HepG2 (cell line): Measurements from ENCODE around the gene BHLHE23. TPM values are rescaled to one million over a fixed set of nuclear protein-coding genes. Genes with fewer than 3 reads are reported as not detected.

Experiments used
- ARNT2 ChIP-seq: sonication (generic); formaldehyde crosslinking; IDR thresholded peaks from 2 replicates; pipeline ENCODE4 v1.8.0; 2022; ENCODE audit warnings: mild to moderate bottlenecking, low read depth, missing genetic modification reagents, moderate library complexity
- EED ChIP-seq: sonication (generic); formaldehyde crosslinking; IDR thresholded peaks from 2 replicates; pipeline ENCODE4 v1.5.0; 2020; ENCODE audit warnings: mild to moderate bottlenecking, missing genetic modification reagents
- GATAD1 ChIP-seq: IDR thresholded peaks from 2 replicates; pipeline ENCODE4 v1.6.1; 2016; ENCODE audit warnings: missing genetic modification reagents, missing compliant biosample characterization
- GATAD2A ChIP-seq: IDR thresholded peaks from 2 replicates; pipeline ENCODE4 v1.6.1; 2016
- HOXA9 ChIP-seq: sonication (generic); formaldehyde crosslinking; IDR thresholded peaks from 2 replicates; pipeline ENCODE4 v1.8.1; 2022; ENCODE audit warnings: missing genetic modification reagents, mild to moderate bottlenecking, moderate library complexity, borderline replicate concordance
- ISL2 ChIP-seq: sonication (generic); formaldehyde crosslinking; IDR thresholded peaks from 2 replicates; pipeline ENCODE4 v1.5.0; 2020; ENCODE audit warnings: missing genetic modification reagents
- KMT2B ChIP-seq: IDR thresholded peaks from 2 replicates; pipeline ENCODE4 v1.6.1; 2016; ENCODE audit warnings: missing genetic modification reagents, missing compliant biosample characterization
- MXI1 ChIP-seq: IDR thresholded peaks from 3 replicates; pipeline ENCODE4 v1.6.1; 2012; ENCODE audit warnings: low read depth, low read length, inconsistent platforms, borderline replicate concordance
- PHF5A ChIP-seq: IDR thresholded peaks from one replicate; pipeline ENCODE4 v1.6.1; 2018; ENCODE audit warnings: low read depth, missing genetic modification reagents; ENCODE audit not compliant: unreplicated experiment
- TCF7L2 ChIP-seq: IDR thresholded peaks from 2 replicates; pipeline ENCODE4 v1.6.1; 2011; ENCODE audit warnings: mild to moderate bottlenecking, low read depth, low read length, moderate library complexity
- TOE1 ChIP-seq: sonication (generic); formaldehyde crosslinking; IDR thresholded peaks from 2 replicates; pipeline ENCODE4 v1.4.0; 2020; ENCODE audit warnings: mild to moderate bottlenecking, missing genetic modification reagents
- ZNF441 ChIP-seq: sonication (generic); formaldehyde crosslinking; IDR thresholded peaks from 2 replicates; pipeline ENCODE4 v1.7.0; 2021; ENCODE audit warnings: missing genetic modification reagents, borderline replicate concordance
- ZNF496 ChIP-seq: sonication (generic); formaldehyde crosslinking; IDR thresholded peaks from 2 replicates; pipeline ENCODE4 v1.8.1; 2023; ENCODE audit warnings: mild to moderate bottlenecking, moderate library complexity, missing genetic modification reagents; ENCODE audit not compliant: insufficient replicate concordance
- ZSCAN29 ChIP-seq: sonication (generic); formaldehyde crosslinking; conservative IDR thresholded peaks from 2 replicates; pipeline ENCODE4 v1.4.0; 2020; ENCODE audit warnings: mild to moderate bottlenecking, missing genetic modification reagents
- polyA plus RNA-seq, 8 experiments: library from polyadenylated mRNA; depleted of rRNA in 3 of 8; stranded (reverse) in 7 of 8; unstranded in 1 of 8; fragments of >200 nt; fragmentation: Illumina TruSeq in 4 of 8; extraction: Trizol in 4 of 8; gene quantifications; 2 replicates each; pipeline versions ENCODE4 v1.2.1 to v1.2.3, GENCODE V29; 2011 to 2016; ENCODE audit warnings: low read depth in 4 of 8, missing spikeins in 1 of 8, mixed read lengths in 1 of 8; ENCODE audit not compliant: insufficient read depth in 1 of 8
- total RNA-seq, 5 experiments: library from RNA; depleted of rRNA; stranded (reverse); fragments of >200 nt; fragmentation: Illumina TruSeq; extraction: Trizol; gene quantifications; 2 replicates each; pipeline ENCODE4 v1.2.3, GENCODE V29; 2016; ENCODE audit warnings: low read depth in 1 of 5
- TF ChIP-seq, protein P1 (sequence below): sonication (generic); formaldehyde crosslinking; IDR thresholded peaks from 2 replicates; pipeline ENCODE4 v1.9.0; 2021; ENCODE audit warnings: missing genetic modification reagents, mild to moderate bottlenecking, borderline replicate concordance
- TF ChIP-seq, protein P2 (sequence below): sonication (generic); formaldehyde crosslinking; IDR thresholded peaks from 2 replicates; pipeline ENCODE4 v1.4.0; 2020; ENCODE audit warnings: low read depth, mild to moderate bottlenecking, missing genetic modification reagents
- TF ChIP-seq, protein P3 (sequence below): sonication (generic); formaldehyde crosslinking; IDR thresholded peaks from 2 replicates; pipeline ENCODE4 v1.9.0; 2021; ENCODE audit warnings: mild to moderate bottlenecking, missing genetic modification reagents
- TF ChIP-seq, protein P4 (sequence below): sonication (generic); formaldehyde crosslinking; IDR thresholded peaks from 2 replicates; pipeline ENCODE4 v1.5.0; 2020; ENCODE audit warnings: missing genetic modification reagents

The BHLHE23 gene
- total and polyA plus RNA-seq, 2 of the 13 experiments (the other 11 are each of a cell fraction or from before 2014, with no cell fraction given), result not detected

DNA sequence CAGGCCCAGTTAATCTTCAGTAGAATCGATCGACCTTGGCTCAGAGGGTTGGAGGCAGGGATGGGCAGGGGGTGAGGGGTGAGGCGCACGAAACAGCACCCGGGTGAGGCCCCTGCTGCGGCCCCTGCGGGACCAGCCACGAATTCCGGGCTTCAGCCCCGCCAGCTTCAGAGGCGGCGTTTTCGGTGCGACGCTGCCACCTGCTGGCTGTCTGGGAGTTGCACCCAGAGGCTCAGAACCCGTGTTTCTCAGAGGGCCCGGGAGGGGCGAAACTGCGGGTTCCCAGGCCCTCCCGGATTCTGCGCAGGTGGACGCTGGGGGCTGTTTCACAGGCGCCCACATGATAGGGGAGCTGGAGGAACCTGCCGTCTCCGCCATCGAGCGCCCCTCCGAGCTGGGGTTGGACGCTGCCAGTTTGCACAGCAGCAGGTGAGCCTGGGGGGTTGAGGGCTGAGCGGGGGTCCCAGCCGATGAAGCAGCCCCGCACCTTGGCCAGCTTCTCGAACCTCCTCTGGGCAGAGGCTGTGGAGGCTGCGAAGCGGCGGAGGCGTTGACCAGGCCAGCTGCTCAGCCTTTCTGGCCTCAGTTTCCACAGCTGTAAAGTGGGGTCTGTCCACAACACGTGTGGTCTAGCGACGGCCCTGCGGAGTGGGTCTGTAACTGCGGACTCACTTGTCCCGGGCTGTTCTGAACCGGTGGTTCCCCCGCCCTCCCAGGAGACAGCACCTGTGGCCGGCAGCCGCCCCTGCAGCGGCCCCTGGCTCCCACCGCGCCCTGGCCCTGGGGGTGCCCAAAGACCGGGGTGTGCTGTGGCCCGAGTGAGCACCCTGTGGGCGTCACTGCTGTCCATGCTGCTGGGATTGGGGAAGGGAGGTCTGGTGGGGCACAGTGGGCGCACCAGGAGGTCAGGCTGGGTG is 2.5 kb upstream of the BHLHE23 start (continued):
- TF ChIP-seq, protein P1, sequence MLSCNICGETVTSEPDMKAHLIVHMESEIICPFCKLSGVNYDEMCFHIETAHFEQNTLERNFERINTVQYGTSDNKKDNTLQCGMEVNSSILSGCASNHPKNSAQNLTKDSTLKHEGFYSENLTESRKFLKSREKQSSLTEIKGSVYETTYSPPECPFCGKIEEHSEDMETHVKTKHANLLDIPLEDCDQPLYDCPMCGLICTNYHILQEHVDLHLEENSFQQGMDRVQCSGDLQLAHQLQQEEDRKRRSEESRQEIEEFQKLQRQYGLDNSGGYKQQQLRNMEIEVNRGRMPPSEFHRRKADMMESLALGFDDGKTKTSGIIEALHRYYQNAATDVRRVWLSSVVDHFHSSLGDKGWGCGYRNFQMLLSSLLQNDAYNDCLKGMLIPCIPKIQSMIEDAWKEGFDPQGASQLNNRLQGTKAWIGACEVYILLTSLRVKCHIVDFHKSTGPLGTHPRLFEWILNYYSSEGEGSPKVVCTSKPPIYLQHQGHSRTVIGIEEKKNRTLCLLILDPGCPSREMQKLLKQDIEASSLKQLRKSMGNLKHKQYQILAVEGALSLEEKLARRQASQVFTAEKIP (CRISPR knock-in tag), result no peak
- TF ChIP-seq KMT2B (CRISPR knock-in tag) (no peak), PHF5A (CRISPR knock-in tag) (no peak), ARNT2 (CRISPR knock-in tag) (no peak), ISL2 (CRISPR knock-in tag) (peak; percentile 56; the same call in 1 of the 2 replicates), ZNF496 (CRISPR knock-in tag) (no peak), TCF7L2 (no peak), GATAD1 (CRISPR knock-in tag) (0 out of 2 replicates have a peak, but pooled peaks have one; percentile 59), ZNF441 (CRISPR knock-in tag) (peak; percentile 99), HOXA9 (CRISPR knock-in tag) (no peak), GATAD2A (CRISPR knock-in tag) (peak; percentile 41; the same call in 1 of the 2 replicates), TOE1 (CRISPR knock-in tag) (no peak), EED (CRISPR knock-in tag) (no peak; the same call in 1 of the 2 replicates), MXI1 (peak; percentile 64; the same call in 1 of the 3 replicates), ZSCAN29 (CRISPR knock-in tag) (peak; percentile 61; the same call in 1 of the 2 replicates)
- TF ChIP-seq, protein P2, sequence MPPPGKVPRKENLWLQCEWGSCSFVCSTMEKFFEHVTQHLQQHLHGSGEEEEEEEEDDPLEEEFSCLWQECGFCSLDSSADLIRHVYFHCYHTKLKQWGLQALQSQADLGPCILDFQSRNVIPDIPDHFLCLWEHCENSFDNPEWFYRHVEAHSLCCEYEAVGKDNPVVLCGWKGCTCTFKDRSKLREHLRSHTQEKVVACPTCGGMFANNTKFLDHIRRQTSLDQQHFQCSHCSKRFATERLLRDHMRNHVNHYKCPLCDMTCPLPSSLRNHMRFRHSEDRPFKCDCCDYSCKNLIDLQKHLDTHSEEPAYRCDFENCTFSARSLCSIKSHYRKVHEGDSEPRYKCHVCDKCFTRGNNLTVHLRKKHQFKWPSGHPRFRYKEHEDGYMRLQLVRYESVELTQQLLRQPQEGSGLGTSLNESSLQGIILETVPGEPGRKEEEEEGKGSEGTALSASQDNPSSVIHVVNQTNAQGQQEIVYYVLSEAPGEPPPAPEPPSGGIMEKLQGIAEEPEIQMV, result 0 out of 2 replicates have a peak, but pooled peaks have one; percentile 61
- TF ChIP-seq, protein P3, sequence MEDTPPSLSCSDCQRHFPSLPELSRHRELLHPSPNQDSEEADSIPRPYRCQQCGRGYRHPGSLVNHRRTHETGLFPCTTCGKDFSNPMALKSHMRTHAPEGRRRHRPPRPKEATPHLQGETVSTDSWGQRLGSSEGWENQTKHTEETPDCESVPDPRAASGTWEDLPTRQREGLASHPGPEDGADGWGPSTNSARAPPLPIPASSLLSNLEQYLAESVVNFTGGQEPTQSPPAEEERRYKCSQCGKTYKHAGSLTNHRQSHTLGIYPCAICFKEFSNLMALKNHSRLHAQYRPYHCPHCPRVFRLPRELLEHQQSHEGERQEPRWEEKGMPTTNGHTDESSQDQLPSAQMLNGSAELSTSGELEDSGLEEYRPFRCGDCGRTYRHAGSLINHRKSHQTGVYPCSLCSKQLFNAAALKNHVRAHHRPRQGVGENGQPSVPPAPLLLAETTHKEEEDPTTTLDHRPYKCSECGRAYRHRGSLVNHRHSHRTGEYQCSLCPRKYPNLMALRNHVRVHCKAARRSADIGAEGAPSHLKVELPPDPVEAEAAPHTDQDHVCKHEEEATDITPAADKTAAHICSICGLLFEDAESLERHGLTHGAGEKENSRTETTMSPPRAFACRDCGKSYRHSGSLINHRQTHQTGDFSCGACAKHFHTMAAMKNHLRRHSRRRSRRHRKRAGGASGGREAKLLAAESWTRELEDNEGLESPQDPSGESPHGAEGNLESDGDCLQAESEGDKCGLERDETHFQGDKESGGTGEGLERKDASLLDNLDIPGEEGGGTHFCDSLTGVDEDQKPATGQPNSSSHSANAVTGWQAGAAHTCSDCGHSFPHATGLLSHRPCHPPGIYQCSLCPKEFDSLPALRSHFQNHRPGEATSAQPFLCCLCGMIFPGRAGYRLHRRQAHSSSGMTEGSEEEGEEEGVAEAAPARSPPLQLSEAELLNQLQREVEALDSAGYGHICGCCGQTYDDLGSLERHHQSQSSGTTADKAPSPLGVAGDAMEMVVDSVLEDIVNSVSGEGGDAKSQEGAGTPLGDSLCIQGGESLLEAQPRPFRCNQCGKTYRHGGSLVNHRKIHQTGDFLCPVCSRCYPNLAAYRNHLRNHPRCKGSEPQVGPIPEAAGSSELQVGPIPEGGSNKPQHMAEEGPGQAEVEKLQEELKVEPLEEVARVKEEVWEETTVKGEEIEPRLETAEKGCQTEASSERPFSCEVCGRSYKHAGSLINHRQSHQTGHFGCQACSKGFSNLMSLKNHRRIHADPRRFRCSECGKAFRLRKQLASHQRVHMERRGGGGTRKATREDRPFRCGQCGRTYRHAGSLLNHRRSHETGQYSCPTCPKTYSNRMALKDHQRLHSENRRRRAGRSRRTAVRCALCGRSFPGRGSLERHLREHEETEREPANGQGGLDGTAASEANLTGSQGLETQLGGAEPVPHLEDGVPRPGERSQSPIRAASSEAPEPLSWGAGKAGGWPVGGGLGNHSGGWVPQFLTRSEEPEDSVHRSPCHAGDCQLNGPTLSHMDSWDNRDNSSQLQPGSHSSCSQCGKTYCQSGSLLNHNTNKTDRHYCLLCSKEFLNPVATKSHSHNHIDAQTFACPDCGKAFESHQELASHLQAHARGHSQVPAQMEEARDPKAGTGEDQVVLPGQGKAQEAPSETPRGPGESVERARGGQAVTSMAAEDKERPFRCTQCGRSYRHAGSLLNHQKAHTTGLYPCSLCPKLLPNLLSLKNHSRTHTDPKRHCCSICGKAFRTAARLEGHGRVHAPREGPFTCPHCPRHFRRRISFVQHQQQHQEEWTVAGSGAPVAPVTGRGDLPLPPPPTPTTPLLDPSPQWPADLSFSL (CRISPR knock-in tag), result 0 out of 2 replicates have a peak, but pooled peaks have one; percentile 30
- TF ChIP-seq, protein P4, sequence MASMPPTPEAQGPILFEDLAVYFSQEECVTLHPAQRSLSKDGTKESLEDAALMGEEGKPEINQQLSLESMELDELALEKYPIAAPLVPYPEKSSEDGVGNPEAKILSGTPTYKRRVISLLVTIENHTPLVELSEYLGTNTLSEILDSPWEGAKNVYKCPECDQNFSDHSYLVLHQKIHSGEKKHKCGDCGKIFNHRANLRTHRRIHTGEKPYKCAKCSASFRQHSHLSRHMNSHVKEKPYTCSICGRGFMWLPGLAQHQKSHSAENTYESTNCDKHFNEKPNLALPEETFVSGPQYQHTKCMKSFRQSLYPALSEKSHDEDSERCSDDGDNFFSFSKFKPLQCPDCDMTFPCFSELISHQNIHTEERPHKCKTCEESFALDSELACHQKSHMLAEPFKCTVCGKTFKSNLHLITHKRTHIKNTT, result peak; percentile 60; the same call in 1 of the 2 replicates
